ENCODE results near the gene SIPA1L3.

SIPA1L3 gene

DNA sequence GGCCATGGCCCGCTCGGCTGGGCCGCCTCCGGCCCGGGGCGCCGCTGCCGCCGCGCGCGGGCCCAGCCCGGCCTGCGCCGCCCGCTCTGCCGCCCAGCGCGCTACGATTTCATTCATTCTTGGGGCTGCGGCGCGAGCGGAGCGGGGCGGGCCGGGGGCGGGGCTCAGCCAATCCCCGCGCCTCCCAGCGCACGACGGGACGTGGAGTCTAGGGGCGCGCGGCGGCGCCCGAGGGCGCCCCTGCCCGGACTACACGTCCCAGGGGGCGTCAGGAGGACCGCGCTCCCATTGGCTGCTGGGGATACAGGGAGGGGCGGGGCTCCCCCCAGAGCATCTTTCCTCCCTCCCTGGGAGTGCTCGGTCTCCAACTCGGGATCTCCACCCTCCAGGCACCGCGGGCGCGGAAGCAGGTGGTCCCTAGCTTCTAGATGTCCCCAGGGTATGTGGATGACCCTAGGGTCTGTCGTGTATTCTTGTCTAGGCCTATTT is 322.6 kb downstream of the SIPA1L3 start (continued):
- no peak for TF ChIP-seq ZNF670 (tag by site-specific recombination; IDR thresholded peaks at IDR 0.05; ENCODE audit: low read depth)
- no peak for TF ChIP-seq ZNF366 (tag by site-specific recombination; conservative IDR thresholded peaks at IDR 0.05)
- TF ChIP-seq, protein P1, sequence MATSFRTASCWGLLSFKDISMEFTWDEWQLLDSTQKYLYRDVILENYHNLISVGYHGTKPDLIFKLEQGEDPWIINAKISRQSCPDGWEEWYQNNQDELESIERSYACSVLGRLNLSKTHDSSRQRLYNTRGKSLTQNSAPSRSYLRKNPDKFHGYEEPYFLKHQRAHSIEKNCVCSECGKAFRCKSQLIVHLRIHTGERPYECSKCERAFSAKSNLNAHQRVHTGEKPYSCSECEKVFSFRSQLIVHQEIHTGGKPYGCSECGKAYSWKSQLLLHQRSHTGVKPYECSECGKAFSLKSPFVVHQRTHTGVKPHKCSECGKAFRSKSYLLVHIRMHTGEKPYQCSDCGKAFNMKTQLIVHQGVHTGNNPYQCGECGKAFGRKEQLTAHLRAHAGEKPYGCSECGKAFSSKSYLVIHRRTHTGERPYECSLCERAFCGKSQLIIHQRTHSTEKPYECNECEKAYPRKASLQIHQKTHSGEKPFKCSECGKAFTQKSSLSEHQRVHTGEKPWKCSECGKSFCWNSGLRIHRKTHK (tag by site-specific recombination; IDR thresholded peaks at IDR 0.05), result no peak
- peak; percentile 88 for TF ChIP-seq KLF9 (tag by site-specific recombination; IDR thresholded peaks at IDR 0.05; ENCODE audit: low read depth)
- TF ChIP-seq ZNF660 (tag by site-specific recombination; IDR thresholded peaks at IDR 0.05), result no peak
- peak; percentile 93 for TF ChIP-seq ZBTB8A (tag by site-specific recombination; IDR thresholded peaks at IDR 0.05)
- no peak for TF ChIP-seq ZSCAN16 (tag by site-specific recombination; IDR thresholded peaks at IDR 0.05)
- no peak for TF ChIP-seq HOXC10 (CRISPR knock-in tag; IDR thresholded peaks at IDR 0.05)
- no peak for TF ChIP-seq ZNF324 (tag by site-specific recombination; IDR thresholded peaks at IDR 0.05)
- TF ChIP-seq ZNF747 (tag by site-specific recombination; IDR thresholded peaks at IDR 0.05), result no peak
- TF ChIP-seq ZNF23 (tag by site-specific recombination; IDR thresholded peaks at IDR 0.05; ENCODE audit: borderline replicate concordance), result no peak
- no peak for TF ChIP-seq BCL11B (tag by site-specific recombination; IDR thresholded peaks at IDR 0.05; ENCODE audit: low read depth)
- TF ChIP-seq ZNF791 (tag by site-specific recombination; IDR thresholded peaks at IDR 0.05), result no peak
- no peak for TF ChIP-seq ZNF596 (tag by site-specific recombination; IDR thresholded peaks at IDR 0.05)
- TF ChIP-seq ZNF585B (tag by site-specific recombination; IDR thresholded peaks at IDR 0.05), result no peak
- TF ChIP-seq ZNF623 (tag by site-specific recombination; IDR thresholded peaks at IDR 0.05), result no peak
- TF ChIP-seq ZBTB17 (tag by site-specific recombination; IDR thresholded peaks at IDR 0.05), result peak; percentile 53
- TF ChIP-seq ZNF639 (tag by site-specific recombination; IDR thresholded peaks at IDR 0.05), result no peak
- TF ChIP-seq ZNF645 (tag by site-specific recombination; IDR thresholded peaks at IDR 0.05), result no peak
- TF ChIP-seq ZFHX2 (tag by site-specific recombination; conservative IDR thresholded peaks at IDR 0.05), result no peak
- no peak for TF ChIP-seq ZNF19 (tag by site-specific recombination; IDR thresholded peaks at IDR 0.05; ENCODE audit: low read depth)
- TF ChIP-seq SP2 (tag by site-specific recombination; IDR thresholded peaks at IDR 0.05), result peak; percentile 81
- TF ChIP-seq, protein P2, sequence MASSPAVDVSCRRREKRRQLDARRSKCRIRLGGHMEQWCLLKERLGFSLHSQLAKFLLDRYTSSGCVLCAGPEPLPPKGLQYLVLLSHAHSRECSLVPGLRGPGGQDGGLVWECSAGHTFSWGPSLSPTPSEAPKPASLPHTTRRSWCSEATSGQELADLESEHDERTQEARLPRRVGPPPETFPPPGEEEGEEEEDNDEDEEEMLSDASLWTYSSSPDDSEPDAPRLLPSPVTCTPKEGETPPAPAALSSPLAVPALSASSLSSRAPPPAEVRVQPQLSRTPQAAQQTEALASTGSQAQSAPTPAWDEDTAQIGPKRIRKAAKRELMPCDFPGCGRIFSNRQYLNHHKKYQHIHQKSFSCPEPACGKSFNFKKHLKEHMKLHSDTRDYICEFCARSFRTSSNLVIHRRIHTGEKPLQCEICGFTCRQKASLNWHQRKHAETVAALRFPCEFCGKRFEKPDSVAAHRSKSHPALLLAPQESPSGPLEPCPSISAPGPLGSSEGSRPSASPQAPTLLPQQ (tag by site-specific recombination; IDR thresholded peaks at IDR 0.05), result peak; percentile 26; the same call in 1 of the 2 replicates
- TF ChIP-seq, protein P3, sequence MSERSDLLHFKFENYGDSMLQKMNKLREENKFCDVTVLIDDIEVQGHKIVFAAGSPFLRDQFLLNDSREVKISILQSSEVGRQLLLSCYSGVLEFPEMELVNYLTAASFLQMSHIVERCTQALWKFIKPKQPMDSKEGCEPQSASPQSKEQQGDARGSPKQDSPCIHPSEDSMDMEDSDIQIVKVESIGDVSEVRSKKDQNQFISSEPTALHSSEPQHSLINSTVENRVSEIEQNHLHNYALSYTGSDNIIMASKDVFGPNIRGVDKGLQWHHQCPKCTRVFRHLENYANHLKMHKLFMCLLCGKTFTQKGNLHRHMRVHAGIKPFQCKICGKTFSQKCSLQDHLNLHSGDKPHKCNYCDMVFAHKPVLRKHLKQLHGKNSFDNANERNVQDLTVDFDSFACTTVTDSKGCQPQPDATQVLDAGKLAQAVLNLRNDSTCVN (tag by site-specific recombination; optimal IDR thresholded peaks at IDR 0.05), result peak; percentile 64
- TF ChIP-seq, protein P4, sequence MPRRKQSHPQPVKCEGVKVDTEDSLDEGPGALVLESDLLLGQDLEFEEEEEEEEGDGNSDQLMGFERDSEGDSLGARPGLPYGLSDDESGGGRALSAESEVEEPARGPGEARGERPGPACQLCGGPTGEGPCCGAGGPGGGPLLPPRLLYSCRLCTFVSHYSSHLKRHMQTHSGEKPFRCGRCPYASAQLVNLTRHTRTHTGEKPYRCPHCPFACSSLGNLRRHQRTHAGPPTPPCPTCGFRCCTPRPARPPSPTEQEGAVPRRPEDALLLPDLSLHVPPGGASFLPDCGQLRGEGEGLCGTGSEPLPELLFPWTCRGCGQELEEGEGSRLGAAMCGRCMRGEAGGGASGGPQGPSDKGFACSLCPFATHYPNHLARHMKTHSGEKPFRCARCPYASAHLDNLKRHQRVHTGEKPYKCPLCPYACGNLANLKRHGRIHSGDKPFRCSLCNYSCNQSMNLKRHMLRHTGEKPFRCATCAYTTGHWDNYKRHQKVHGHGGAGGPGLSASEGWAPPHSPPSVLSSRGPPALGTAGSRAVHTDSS (tag by site-specific recombination; IDR thresholded peaks at IDR 0.05), result no peak
- no peak for TF ChIP-seq ZNF350 (tag by site-specific recombination; IDR thresholded peaks at IDR 0.05)
- TF ChIP-seq ZNF394 (tag by site-specific recombination; IDR thresholded peaks at IDR 0.05; ENCODE audit: borderline replicate concordance), result no peak
- no peak for TF ChIP-seq ZNF488 (tag by site-specific recombination; IDR thresholded peaks at IDR 0.05)
- TF ChIP-seq ZNF777 (tag by site-specific recombination; IDR thresholded peaks at IDR 0.05; ENCODE audit: borderline replicate concordance), result no peak
- TF ChIP-seq, protein P5, sequence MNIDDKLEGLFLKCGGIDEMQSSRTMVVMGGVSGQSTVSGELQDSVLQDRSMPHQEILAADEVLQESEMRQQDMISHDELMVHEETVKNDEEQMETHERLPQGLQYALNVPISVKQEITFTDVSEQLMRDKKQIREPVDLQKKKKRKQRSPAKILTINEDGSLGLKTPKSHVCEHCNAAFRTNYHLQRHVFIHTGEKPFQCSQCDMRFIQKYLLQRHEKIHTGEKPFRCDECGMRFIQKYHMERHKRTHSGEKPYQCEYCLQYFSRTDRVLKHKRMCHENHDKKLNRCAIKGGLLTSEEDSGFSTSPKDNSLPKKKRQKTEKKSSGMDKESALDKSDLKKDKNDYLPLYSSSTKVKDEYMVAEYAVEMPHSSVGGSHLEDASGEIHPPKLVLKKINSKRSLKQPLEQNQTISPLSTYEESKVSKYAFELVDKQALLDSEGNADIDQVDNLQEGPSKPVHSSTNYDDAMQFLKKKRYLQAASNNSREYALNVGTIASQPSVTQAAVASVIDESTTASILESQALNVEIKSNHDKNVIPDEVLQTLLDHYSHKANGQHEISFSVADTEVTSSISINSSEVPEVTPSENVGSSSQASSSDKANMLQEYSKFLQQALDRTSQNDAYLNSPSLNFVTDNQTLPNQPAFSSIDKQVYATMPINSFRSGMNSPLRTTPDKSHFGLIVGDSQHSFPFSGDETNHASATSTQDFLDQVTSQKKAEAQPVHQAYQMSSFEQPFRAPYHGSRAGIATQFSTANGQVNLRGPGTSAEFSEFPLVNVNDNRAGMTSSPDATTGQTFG (tag by site-specific recombination; IDR thresholded peaks at IDR 0.05; ENCODE audit: borderline replicate concordance), result no peak
